NOMO-1 treated with dmso at 0.1 percent for 144 hours (cell line): ENCODE data around the gene SAMD10.
A peak's percentile ranks its signal among the peaks of the same experiment; 100 is the strongest.
"Not testable (repeated sequence)": the region's sequence is repeated elsewhere in the genome, so short reads cannot be mapped to it uniquely, and the experiment has no call there.

Source experiments
- DNase-seq: peaks from one replicate; lab custom pipeline; 2025; ENCODE audit not compliant: unreplicated experiment; lab: John Stamatoyannopoulos, UW

SAMD10 gene

DNA sequence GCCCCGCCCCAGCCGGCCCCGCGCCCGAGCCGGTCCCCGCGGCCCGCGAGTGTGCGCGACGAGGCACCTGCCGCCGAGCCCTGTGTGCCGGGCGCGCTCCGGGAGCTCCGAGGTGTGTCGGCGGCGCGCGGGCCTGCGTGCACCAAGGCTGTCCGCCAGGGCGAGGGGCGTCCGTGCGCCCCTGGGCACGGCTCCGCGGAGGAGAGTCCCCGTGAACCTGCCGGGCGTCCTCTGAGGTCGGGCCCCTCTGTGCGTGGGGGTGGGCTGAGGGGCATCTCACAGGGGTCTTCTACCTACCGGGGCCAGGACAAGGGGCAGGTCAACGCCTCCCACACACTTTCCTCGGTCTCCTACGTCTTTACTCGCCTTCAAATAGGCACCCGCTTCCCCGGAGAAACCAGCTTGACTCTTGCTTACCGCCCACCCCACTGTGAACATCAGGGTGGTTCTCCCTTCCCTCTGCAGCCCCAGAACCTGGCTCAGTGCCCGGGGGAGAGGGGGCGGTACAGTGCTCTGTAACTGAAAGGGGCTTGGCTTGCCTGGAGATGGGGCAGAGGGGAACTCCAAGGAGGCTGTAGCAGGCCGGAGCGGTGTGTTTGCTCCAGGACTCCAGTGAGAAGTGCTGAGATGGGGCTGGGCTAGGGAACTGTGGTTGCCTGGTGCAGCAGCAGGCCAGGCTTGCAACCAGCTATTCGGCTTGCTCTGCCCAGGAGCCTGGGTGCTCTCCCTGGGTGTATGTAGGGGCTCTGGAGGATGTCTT lies at the start of gene SAMD10:
SAMD10 (minus strand) TSS at position 86 of the 760 bp plus-strand sequence. CDS start 175 bp downstream, outside the sequence.
- peak; percentile 62 for DNase-seq

GRCh38 chr20:64027981-64028685 lies 48.7 kb upstream of the SAMD10 start:
- DNase-seq: no peak

GRCh38 chr20:64025826-64026412 lies 46.5 kb upstream of the SAMD10 start:
- no peak for DNase-seq

GRCh38 chr20:64025101-64025825 lies 45.8 kb upstream of the SAMD10 start:
- DNase-seq: no peak

- DNase-seq: no peak
Observed at GRCh38 chr20:64024141-64024990, 44.9 kb upstream of the SAMD10 start.

DNA sequence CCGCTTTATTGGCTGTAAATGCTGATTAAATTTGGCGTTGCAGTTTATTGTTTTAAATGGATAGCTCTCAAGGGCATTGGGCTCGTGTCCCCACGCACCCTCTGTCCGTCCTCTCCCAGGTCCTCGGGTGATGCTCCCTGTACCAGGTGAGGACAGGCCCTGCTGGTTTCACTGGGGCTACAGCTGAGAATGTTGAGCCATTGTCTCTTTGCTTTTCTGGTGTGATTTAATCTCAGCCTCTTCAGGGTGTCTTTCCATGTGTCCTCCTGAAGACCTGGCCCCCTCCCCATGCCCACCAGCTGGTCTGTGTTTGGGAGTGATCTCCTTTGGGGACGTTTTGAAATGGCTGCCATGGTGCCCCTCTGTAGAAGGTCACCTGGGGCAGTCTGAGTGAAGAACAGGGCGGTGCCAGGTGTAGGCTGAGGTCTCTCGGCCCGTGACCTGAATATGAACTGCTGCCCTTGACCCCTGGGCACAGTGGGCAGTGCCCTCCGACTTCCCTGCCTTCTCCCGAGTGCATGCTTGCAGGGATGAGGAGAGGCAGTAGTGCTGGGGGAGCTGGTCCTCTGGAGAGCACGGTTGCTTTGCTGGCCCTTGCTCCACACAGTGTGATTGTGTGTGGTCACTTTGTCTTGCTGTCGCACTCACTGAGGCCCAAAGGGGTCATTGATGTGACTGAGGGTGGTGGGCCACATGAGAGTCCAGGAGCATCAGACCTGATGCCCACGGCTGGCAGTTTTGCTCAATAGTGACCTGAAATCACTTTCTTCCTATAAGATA lies 44.1 kb upstream of the SAMD10 start:
- no peak for DNase-seq

DNA sequence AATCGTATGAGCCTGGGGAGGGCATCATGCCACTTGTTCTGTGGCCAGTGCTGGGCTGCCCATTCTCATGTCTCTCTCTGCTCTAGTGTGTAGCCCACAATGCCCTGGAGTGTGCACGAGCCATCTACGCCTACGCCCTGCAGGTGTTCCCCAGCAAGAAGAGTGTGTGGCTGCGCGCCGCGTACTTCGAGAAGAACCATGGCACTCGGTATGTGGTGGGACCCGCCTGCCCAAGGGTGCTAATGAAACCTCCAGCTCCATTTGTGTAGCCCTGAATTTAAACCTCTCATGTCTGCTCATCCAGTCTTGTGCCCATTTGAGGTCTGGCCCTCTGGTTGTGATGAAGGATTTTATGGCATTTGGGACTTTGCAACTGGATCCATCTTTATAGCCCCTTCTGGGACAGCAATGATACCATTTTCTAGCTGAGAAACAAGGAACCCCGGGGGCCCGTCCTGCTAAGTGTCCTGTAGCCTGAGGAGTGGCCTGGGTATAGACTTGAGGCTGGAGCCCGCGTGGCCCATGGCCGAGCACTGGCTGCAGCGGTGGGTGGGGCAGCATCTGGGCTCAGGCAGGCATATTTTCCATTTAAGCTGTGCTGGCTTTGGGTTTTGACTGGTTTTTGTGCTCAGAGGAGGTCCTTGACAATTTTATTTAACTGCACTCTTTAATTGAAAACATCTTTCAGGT lies 43.4 kb upstream of the SAMD10 start:
- no peak for DNase-seq

DNA sequence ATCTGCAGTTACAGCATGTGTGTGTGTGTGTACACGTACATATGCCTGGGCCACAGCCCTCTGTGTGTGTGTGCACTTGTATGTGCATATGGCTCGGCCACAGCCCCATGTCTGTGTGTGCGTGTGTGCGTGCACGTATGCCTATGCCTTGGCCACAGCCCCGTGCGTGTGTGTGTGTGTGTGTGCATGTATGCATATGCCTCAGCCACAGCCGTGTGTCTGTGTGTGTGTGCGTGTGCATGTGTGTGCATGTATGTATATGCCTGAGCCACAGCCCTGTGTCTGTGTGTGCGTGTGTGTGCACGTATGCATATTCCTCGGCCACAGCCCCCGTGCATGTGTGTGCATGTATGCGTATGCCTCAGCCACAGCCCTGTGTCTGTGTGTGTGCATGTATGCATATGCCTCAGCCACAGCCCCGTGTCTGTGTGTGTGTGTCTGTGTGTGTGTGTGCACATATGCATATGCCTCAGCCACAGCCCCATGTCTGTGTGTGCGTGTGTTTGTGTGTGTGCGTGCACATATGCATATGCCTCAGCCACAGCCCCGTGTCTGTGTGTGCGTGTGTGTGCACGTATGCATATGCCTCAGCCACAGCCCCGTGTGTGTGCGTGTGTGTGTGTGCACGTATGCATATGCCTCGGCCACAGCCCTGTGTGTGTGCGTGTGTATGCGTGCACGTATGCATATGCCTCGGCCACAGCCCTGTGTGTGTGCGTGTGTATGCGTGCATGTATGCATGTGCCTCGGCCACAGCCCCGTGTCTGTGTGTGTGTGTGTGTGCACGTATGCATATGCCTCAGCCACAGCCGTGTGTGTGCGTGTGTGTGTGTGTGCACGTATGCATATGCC lies 41.9 kb upstream of the SAMD10 start:
- no peak for DNase-seq

DNA sequence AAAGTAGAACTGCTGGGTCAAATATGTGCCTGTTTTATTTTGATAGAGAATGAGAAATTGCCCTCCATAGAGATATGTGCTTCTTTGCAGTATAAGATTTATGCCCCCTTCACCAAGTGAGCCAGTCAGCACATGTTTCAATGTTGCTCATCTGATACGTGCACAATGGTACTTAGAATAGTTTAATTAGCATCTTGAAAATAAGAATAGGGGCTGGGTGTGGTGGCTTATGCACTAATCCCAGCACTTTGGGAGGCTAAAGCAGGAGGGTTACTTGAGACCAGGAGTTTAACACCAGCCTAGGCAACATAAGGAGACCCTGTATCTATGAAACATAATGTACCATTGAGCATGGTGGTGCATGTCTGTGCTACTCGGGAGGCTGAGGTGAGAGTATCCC lies 36.2 kb upstream of the SAMD10 start:
- DNase-seq: no peak

DNA sequence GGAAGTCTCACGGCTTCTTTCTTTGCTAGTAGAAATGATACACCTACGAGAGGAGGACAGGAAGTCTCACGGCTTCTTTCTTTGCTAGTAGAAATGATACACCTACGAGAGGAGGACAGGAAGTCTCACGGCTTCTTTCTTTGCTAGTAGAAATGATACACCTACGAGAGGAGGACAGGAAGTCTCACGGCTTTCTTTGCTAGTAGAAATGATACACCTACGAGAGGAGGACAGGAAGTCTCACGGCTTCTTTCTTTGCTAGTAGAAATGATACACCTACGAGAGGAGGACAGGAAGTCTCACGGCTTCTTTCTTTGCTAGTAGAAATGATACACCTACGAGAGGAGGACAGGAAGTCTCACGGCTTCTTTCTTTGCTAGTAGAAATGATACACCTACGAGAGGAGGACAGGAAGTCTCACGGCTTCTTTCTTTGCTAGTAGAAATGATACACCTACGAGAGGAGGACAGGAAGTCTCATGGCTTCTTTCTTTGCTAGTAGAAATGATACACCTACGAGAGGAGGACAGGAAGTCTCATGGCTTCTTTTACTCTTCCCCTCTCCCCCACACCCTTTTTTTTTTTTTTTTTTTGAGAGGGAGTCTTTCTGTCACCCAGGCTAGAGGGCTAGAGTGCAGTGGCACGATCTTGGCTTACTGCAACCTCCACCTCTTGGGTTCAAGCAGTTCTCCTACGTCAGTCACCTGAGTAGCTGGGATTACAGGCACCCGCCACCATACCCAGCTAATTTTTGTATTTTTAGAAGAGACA lies 33.1 kb upstream of the SAMD10 start:
- DNase-seq: not testable (repeated sequence)

DNA sequence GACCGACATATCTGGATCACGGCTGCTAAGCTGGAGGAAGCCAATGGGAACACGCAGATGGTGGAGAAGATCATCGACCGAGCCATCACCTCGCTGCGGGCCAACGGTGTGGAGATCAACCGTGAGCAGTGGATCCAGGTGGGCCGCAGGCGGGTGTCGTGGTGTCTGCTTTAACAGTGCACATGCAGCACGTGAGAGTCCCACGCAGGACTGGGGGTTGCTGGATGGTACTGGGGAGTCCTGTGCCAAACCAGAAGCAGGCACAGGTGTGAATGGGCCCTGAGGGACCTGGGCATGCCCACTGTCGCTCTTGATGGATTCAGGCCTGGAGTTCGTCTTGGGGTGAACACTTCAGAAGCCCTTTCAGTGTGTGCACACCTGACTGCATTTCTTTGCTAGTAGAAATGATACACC lies 31.9 kb upstream of the SAMD10 start:
- no peak for DNase-seq

GRCh38 chr20:64010711-64011237 lies 31.3 kb upstream of the SAMD10 start:
- no peak for DNase-seq

GRCh38 chr20:64009811-64010387 lies 30.5 kb upstream of the SAMD10 start:
- DNase-seq: no peak

- DNase-seq: no peak
Observed at GRCh38 chr20:64006902-64007301, 27.5 kb upstream of the SAMD10 start.

DNA sequence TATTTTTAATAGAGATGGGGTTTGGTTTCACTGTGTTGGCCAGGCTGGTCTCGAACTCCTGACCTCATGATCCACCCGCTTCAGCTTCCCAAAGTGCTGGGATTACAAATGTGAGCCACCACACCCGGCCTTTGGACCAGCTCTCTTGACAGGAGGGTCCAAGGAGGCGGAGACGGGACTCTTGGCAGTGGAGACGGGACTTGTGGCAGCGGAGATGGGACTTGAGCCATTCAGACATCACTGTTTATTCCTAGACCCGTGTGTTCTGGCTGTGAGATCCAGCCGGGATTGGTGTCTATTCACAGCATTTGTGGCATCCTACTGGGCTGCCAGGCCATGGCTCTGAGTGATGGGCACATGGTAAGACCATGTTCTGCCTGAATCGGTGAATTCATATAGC lies 27.0 kb upstream of the SAMD10 start:
- no peak for DNase-seq

- no peak for DNase-seq
Observed at GRCh38 chr20:64005394-64005793, 26.0 kb upstream of the SAMD10 start.
